Activated CD4-positive, alpha-beta memory T cell treated with anti-CD3 and anti-CD28 coated beads, Interleukin-2, amount 10 ng/mL, durations not matched to agents 7 days and 5 days (primary cell): ENCODE data around the gene ZRANB1. TPM values are rescaled to one million over a fixed set of nuclear protein-coding genes. Genes with fewer than 3 reads are reported as not detected.
A peak's percentile ranks its signal among the peaks of the same experiment; 100 is the strongest.
"Not testable (repeated sequence)": the region's sequence is repeated elsewhere in the genome, so short reads cannot be mapped to it uniquely, and the experiment has no call there.

Experiments used
- CTCF ChIA-PET: fragments of 350-600 bp; sonication (Branson Sonifier 250); formaldehyde crosslinking; loops from one replicate; lab custom pipeline; 2021; ENCODE audit warnings: antibody characterized with exemption, inconsistent platforms; lab: Charles Lee
- POLR2A ChIA-PET: fragments of 350-600 bp; sonication (Branson Sonifier 250); formaldehyde crosslinking; loops from one replicate; lab custom pipeline; 2021; ENCODE audit warnings: antibody characterized with exemption; lab: Charles Lee
- DNase-seq: peaks from one replicate; pipeline ENCODE4 v3.0.0-alpha.2; 2020
- H3K27ac Mint-ChIP-seq: one replicate; pipeline ENCODE4 v1.8.0; 2021; ENCODE audit warnings: mild to moderate bottlenecking, mixed read lengths
- H3K27me3 Mint-ChIP-seq: one replicate; pipeline ENCODE4 v1.8.0; 2021; ENCODE audit warnings: mixed read lengths
- H3K36me3 Mint-ChIP-seq: one replicate; pipeline ENCODE4 v1.8.0; 2021; ENCODE audit warnings: low read depth, mixed read lengths
- H3K4me1 Mint-ChIP-seq: one replicate; pipeline ENCODE4 v1.8.0; 2021; ENCODE audit warnings: mixed read lengths
- H3K4me3 Mint-ChIP-seq: one replicate; pipeline ENCODE4 v1.8.0; 2021; ENCODE audit warnings: mild to moderate bottlenecking, mixed read lengths
- H3K9me3 Mint-ChIP-seq: one replicate; pipeline ENCODE4 v1.8.0; 2021; ENCODE audit warnings: mixed read lengths
- total RNA-seq, 2 experiments: library from RNA; stranded (reverse); gene quantifications; one replicate each; pipeline ENCODE4 v1.2.3, GENCODE V29; 2021

ZRANB1 gene
- total RNA-seq, 2 experiments from 2014 or later, result 11.2 to 12.3 TPM

- POLR2A ChIA-PET, result no interaction called here
- Mint-ChIP-seq H3K9me3 (no peaks in the 10 kb centered on the region), H3K4me1 (peaks cover 16% of the 10 kb centered on the region), H3K27me3 (no peaks in the 10 kb centered on the region), H3K36me3 (peaks cover 49% of the 10 kb centered on the region), H3K27ac (no peak overlapping the region), H3K4me3 (no peak overlapping the region)
- CTCF ChIA-PET, result interaction anchor here (3.8 kb wide), 1 partner anchor 14 kb away, joined by 13 read pairs; no protein-coding TSS in a partner anchor
- DNase-seq, result no peak
These were observed 35.9 kb downstream of the ZRANB1 start for GRCh38 chr10:124977648-124978375.

- no peaks in the 10 kb centered on the region for H3K9me3 Mint-ChIP-seq
- H3K4me3 Mint-ChIP-seq, result no peak overlapping the region
- H3K36me3 Mint-ChIP-seq, result peaks cover 51% of the 10 kb centered on the region
- no peak for DNase-seq
- ChIA-PET POLR2A (no interaction called here), CTCF (interaction anchor here (3.8 kb wide), 1 partner anchor 14 kb away, joined by 13 read pairs; no protein-coding TSS in a partner anchor)
- H3K4me1 Mint-ChIP-seq, result peaks cover 21% of the 10 kb centered on the region
- H3K27ac Mint-ChIP-seq, result no peak overlapping the region
- no peaks in the 10 kb centered on the region for H3K27me3 Mint-ChIP-seq
These were observed 36.4 kb downstream of the ZRANB1 start for GRCh38 chr10:124978376-124978725.

- no peaks in the 10 kb centered on the region for H3K27me3 Mint-ChIP-seq
- no peaks in the 10 kb centered on the region for H3K9me3 Mint-ChIP-seq
- peaks cover 11% of the 10 kb centered on the region for H3K4me1 Mint-ChIP-seq
- no peak for DNase-seq
- no peak overlapping the region for H3K27ac Mint-ChIP-seq
- ChIA-PET CTCF (interaction anchor here (2.2 kb wide), 1 partner anchor 9 kb away, joined by 9 read pairs; no protein-coding TSS in a partner anchor), POLR2A (no interaction called here)
- H3K36me3 Mint-ChIP-seq, result peaks cover 58% of the 10 kb centered on the region
- H3K4me3 Mint-ChIP-seq, result no peak overlapping the region
These were observed 41.4 kb downstream of the ZRANB1 start for GRCh38 chr10:124983321-124983720.

GRCh38 chr10:124984376-124984775 lies 42.5 kb downstream of the ZRANB1 start:
- no peak overlapping the region for H3K27ac Mint-ChIP-seq
- no peaks in the 10 kb centered on the region for H3K9me3 Mint-ChIP-seq
- DNase-seq, result no peak
- ChIA-PET CTCF (no interaction called here), POLR2A (no interaction called here)
- peaks cover 58% of the 10 kb centered on the region for H3K36me3 Mint-ChIP-seq
- H3K27me3 Mint-ChIP-seq, result no peaks in the 10 kb centered on the region
- no peak overlapping the region for H3K4me3 Mint-ChIP-seq
- peaks cover 11% of the 10 kb centered on the region for H3K4me1 Mint-ChIP-seq

GRCh38 chr10:124985162-124985561 lies 43.2 kb downstream of the ZRANB1 start:
- CTCF ChIA-PET, result no interaction called here
- DNase-seq, result no peak
- Mint-ChIP-seq H3K27me3 (no peaks in the 10 kb centered on the region), H3K4me1 (peaks cover 11% of the 10 kb centered on the region), H3K36me3 (peaks cover 53% of the 10 kb centered on the region), H3K27ac (no peak overlapping the region), H3K4me3 (no peak overlapping the region), H3K9me3 (no peaks in the 10 kb centered on the region)
- POLR2A ChIA-PET, result no interaction called here

GRCh38 chr10:124987788-124988187 lies 45.9 kb downstream of the ZRANB1 start:
- Mint-ChIP-seq H3K9me3 (no peaks in the 10 kb centered on the region), H3K4me1 (peaks cover 10% of the 10 kb centered on the region), H3K36me3 (peaks cover 40% of the 10 kb centered on the region), H3K4me3 (no peak overlapping the region), H3K27me3 (no peaks in the 10 kb centered on the region), H3K27ac (no peak overlapping the region)
- POLR2A ChIA-PET, result no interaction called here
- DNase-seq, result no peak
- CTCF ChIA-PET, result no interaction called here

GRCh38 chr10:124988753-124989152 lies 46.8 kb downstream of the ZRANB1 start:
- H3K4me1 Mint-ChIP-seq, H3K4me3 Mint-ChIP-seq, H3K27me3 Mint-ChIP-seq, H3K27ac Mint-ChIP-seq, H3K9me3 Mint-ChIP-seq, POLR2A ChIA-PET, CTCF ChIA-PET: not testable (repeated sequence)
- H3K36me3 Mint-ChIP-seq, result peaks cover 30% of the 10 kb centered on the region
- peak; percentile 7 for DNase-seq

GRCh38 chr10:124989526-124989925 lies 47.6 kb downstream of the ZRANB1 start:
- H3K9me3 Mint-ChIP-seq, result no peaks in the 10 kb centered on the region
- DNase-seq, result peak; percentile 2
- H3K27me3 Mint-ChIP-seq, result no peaks in the 10 kb centered on the region
- H3K4me1 Mint-ChIP-seq, result no peaks in the 10 kb centered on the region
- no peak overlapping the region for H3K27ac Mint-ChIP-seq
- no peak overlapping the region for H3K4me3 Mint-ChIP-seq
- peaks cover 25% of the 10 kb centered on the region for H3K36me3 Mint-ChIP-seq
- CTCF ChIA-PET, result no interaction called here
- POLR2A ChIA-PET, result no interaction called here

- CTCF ChIA-PET, result interaction anchor here (0.6 to 2.2 kb wide), 5 partner anchors 8 to 219 kb away, joined by 4 to 13 read pairs (median 9); no protein-coding TSS in a partner anchor
- H3K27me3 Mint-ChIP-seq, result no peaks in the 10 kb centered on the region
- peak; percentile 10 for DNase-seq
- H3K4me1 Mint-ChIP-seq, result no peaks in the 10 kb centered on the region
- no peak overlapping the region for H3K27ac Mint-ChIP-seq
- POLR2A ChIA-PET, result no interaction called here
- no peak overlapping the region for H3K4me3 Mint-ChIP-seq
- H3K36me3 Mint-ChIP-seq, result peaks cover 12% of the 10 kb centered on the region
- no peaks in the 10 kb centered on the region for H3K9me3 Mint-ChIP-seq
These were observed 49.0 kb downstream of the ZRANB1 start for GRCh38 chr10:124990671-124991625.

GRCh38 chr10:124991835-124992234 lies 49.9 kb downstream of the ZRANB1 start:
- H3K9me3 Mint-ChIP-seq, result no peaks in the 10 kb centered on the region
- CTCF ChIA-PET, result interaction anchor here (0.6 to 2.2 kb wide), 14 partner anchors 9 to 462 kb away, joined by 3 to 13 read pairs (median 5); no protein-coding TSS in a partner anchor
- no peak overlapping the region for H3K27ac Mint-ChIP-seq
- DNase-seq, result no peak
- H3K4me3 Mint-ChIP-seq, result no peak overlapping the region
- POLR2A ChIA-PET, result no interaction called here
- peaks cover 10% of the 10 kb centered on the region for H3K36me3 Mint-ChIP-seq
- H3K4me1 Mint-ChIP-seq, result no peaks in the 10 kb centered on the region
- no peaks in the 10 kb centered on the region for H3K27me3 Mint-ChIP-seq

GRCh38 chr10:124992462-124993344 lies 50.8 kb downstream of the ZRANB1 start:
- Mint-ChIP-seq H3K27me3 (no peaks in the 10 kb centered on the region), H3K4me1 (no peaks in the 10 kb centered on the region), H3K36me3 (peaks cover 5% of the 10 kb centered on the region), H3K9me3 (no peaks in the 10 kb centered on the region), H3K27ac (no peak overlapping the region), H3K4me3 (no peak overlapping the region)
- ChIA-PET POLR2A (no interaction called here), CTCF (interaction anchor here (0.9 to 2.2 kb wide), 17 partner anchors 10 to 463 kb away, joined by 3 to 13 read pairs (median 5); no protein-coding TSS in a partner anchor)
- DNase-seq, result peak; percentile 24

GRCh38 chr10:124993345-124993708 lies 51.4 kb downstream of the ZRANB1 start:
- DNase-seq, result no peak
- no peaks in the 10 kb centered on the region for H3K9me3 Mint-ChIP-seq
- H3K27ac Mint-ChIP-seq, result no peak overlapping the region
- H3K36me3 Mint-ChIP-seq, result peaks cover 3% of the 10 kb centered on the region
- H3K4me1 Mint-ChIP-seq, result no peaks in the 10 kb centered on the region
- POLR2A ChIA-PET, result no interaction called here
- no peak overlapping the region for H3K4me3 Mint-ChIP-seq
- no peaks in the 10 kb centered on the region for H3K27me3 Mint-ChIP-seq
- CTCF ChIA-PET, result interaction anchor here (0.6 to 2.0 kb wide), 9 partner anchors 18 to 575 kb away, joined by 3 to 6 read pairs (median 4); no protein-coding TSS in a partner anchor
